GM18858 (cell line): ENCODE measurements around the gene FAM209A.
"Not testable (repeated sequence)": the region's sequence is repeated elsewhere in the genome, so short reads cannot be mapped to it uniquely, and the experiment has no call there.

ENCODE experiments used
- ATAC-seq: cut with Tn5 transposase; IDR thresholded peaks from one replicate; pipeline ENCODE4 v1.9.1; 2021; ENCODE audit not compliant: unreplicated experiment

Gene FAM209A

DNA sequence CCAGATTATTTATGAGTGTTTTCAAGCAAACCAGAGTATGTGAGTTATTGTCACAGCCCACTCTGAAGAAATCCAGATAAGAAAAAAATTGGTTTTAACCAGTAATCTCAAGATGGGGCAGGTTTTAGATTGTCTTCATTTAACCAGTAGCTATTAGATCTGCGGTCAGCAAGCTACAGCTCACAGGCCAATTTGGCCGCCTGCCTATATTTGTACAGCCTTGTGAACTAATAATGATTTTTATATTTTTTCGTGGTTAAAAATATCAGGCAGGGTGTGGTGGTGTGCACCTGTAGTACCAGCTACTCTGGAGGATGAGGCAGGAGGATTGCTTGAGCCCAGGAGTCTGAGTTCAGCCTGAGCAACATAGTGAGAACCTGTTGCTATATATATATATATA, 13.5 kb downstream of the FAM209A start:
- ATAC-seq = no peak

DNA sequence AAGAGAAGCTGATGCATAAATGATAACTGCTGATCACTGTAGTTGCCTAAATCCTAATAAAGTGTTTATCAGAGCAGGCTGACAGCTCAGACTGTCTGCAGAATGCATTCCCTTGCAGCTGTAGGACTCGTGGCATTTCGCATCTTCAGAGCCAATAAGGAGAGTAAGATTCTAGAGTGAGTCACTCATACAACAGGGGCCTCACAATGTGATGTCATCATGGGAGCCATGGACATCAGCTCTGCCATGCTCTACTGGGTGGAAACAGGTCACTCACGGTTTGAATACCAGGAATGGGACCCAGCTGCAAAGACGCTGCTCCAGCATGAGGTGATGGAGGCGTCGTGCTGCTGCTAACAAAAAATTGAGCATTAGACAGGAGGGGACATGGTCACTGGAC, 15.9 kb downstream of the FAM209A start:
- no peak for ATAC-seq

DNA sequence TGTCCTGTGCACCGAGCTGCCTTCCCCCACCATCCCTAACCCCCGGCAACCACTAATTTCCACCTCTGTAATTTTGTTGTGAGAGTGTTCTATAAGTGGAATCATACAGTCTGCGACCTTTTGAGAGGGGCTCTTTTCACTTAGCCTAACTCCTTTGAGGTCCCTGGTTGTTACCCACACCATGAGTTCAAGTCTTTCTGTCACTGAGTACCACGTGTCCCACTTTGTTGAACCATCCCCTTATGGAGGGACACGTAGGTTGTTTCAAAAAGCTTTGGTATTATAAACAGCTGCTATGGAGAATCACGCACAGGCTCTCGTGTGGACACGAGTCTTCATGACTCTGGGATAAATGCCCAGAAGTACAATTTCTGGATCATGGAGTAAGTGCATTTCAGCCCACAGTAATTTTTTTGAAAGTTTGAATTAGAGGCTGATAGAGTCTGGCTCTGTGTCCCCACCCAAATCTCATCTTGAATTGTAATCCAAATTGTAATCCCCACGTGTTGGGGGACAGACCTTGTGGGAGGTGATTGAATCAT, 18.0 kb downstream of the FAM209A start:
- ATAC-seq = no peak

DNA sequence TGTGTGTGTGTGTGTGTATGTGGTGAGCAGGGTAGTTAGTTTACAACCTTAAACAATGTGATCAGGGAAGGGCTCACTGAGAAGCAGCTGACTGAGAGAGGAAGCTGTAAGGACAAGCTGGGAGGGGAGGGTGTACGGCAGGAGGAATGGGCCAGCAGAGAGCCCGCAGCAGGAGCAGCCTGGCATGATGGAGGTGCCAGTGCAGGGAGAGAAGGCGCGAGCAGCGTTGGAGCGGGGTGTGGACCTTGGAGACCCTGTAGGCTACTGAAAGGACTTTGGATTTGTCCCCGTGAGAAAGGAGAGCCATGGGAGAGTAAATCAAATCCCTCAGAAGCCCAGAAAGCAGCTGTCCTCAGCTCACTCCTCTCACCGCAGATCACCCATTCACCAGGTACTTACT, 27.0 kb downstream of the FAM209A start:
- ATAC-seq = no peak

DNA sequence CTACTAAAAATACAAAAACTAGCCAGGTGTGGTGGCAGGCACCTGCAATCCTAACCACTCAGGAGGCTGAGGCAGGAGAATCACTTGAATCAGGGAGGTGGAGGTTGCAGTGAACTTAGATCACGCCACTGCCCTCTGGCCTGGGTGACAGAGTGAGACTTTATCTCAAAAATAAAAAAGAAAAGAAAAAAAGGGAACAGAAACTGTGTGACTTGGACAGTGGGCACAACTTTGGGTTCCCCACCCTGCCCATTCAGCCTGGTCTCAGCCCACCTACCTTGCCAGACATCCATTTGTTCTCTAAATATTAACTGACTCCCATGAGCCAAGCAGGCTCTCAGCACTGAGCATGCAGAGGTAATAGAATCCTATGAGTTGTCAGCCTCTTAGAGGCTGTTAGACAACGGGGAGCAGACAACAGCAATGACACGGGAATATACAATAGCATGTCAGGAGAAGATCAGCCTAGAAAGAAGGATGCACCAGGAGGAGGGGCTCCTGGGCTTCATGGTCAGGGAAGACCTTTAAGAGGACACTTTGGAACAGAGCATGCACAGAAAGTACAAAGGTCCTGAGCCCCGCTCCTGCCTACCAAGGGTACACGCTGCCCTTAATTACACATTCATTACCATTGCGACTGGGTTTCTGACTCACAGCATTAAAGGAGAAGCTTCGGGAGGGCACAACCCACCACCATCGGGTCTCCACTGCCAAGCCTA, 28.5 kb downstream of the FAM209A start:
- ATAC-seq = peak; percentile 35

DNA sequence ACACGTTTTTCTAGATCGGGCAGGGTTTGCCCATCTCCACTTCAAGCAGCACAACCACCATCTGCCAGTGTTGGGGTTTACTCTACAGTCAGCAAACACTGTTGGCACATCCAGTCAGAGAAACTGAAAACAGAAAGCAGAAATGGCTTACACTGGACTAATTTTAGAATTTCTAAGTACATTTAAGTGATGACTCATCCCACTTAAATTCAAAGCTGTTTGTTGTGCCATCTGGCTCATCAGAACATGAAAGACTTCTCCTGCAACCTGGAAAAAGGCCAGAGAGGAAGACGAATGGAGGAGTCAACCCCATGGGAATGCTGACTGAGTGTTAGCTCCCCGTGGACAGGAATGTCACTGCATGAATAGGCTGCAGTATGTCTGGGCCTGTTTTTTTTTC, 30.3 kb downstream of the FAM209A start:
- peak; percentile 93 for ATAC-seq

DNA sequence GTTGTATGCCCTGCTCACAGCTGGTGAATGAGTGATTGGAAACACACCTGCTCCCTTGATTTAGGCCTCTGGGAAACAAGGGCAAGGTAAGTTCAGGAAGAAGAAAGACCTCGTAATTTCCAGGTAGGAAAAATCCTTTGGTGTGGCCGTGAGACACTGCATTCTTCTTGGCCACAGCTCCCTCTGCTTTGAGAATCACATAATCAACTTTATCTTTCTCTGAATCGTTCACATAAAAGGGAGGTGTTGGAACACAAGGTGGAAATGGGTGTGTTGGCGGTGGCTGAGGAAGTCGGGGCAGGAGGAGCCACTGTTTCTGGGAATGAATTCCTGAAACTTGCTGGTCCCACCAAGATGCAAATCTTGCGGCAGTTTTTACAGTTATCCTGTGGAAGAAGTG, 34.4 kb downstream of the FAM209A start:
- no peak for ATAC-seq

DNA sequence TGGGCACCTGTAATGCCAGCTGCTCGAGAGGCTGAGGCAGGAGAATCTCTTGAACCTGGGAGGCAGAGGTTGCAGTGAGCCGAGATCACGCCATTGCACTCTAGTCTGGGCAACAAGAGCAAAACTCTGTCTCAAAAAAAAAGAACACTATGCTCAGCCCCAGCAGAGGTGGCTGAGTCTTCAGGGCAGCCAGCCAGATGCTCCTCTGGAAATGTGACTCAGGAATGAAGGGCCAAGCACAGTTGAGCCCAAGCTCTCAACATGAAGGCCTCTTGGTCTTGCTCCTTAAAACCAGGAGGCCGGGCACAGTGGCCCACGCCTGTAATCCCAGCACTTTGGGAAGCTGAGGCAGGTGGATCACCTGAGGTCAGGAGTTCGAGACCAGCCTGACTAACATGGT, 40.0 kb downstream of the FAM209A start:
- ATAC-seq = not testable (repeated sequence)

DNA sequence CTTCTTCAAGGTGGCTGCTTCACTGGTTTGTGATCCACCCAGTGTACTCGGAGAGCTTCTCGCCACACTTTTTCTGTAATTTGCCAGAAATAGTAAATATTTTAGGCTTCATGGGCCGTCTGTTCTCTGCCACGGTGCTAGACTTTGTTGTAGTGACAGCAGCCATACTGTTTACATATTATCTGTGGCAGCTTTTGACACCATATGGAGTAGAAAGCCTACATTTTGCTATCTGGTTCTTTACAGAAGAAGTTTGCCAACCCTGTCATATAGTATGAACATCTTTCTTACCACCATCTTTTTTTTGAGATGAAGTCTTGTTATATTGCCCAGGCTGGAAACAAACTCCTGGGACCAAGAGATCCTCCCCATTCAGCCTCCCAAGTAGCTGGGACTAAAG, 41.0 kb downstream of the FAM209A start:
- no peak for ATAC-seq

DNA sequence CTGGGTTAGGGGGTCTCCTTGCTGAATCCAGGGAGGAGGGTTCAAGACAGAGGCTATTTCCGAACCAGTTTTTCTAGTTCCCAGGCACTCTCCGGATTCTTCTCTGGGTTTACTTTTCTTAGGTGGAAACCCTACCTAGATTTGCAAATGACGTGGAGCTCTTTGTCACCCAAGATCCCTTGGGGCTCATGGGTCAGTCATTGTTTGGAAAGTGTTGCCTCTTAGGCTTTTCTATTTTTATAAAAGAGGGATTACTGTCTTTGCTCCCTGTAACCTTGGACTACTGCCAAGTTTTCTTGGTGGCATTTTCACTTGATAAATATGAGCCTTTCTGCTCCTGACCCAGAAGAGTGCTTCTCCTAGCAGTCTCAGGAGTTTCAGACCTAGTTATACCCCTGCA, 42.1 kb downstream of the FAM209A start:
- no peak for ATAC-seq

DNA sequence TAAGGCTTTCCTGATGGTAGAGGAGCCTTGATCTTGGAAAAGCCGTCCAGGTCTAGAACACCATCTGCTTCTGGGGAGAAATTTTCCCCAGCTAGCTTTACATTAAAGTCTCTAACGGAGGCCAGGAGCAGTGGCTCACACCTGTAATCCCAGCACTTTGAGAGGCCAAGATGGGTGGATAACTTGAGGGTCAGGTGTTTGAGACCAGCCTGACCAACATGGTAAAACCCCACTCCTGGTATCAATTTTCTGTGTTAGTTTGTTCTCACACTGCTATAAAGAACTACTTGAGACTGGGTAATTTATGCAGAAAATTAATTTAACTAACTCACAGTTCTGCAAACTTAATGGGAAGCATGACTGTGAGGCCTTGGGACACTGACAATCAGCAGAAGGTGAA, 46.3 kb downstream of the FAM209A start:
- ATAC-seq = no peak

DNA sequence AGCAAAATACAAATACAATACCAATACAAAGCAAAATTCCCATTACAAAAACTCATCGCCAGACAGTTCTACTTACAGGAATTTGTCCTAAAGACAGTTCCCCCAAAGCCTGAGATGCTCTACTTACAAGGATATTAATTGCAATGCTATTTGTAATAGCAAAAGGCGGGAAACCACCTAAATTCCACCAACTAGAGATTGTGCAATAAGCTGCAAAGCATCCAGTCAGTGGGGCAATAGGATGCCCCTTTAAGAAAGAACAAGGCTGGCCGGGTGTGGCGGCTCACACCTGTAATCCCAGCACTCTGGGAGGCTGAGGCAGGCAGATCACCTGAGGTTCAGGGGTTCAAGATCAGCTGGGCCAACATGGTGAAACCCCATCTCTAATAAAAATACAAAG, 47.6 kb downstream of the FAM209A start:
- no peak for ATAC-seq

DNA sequence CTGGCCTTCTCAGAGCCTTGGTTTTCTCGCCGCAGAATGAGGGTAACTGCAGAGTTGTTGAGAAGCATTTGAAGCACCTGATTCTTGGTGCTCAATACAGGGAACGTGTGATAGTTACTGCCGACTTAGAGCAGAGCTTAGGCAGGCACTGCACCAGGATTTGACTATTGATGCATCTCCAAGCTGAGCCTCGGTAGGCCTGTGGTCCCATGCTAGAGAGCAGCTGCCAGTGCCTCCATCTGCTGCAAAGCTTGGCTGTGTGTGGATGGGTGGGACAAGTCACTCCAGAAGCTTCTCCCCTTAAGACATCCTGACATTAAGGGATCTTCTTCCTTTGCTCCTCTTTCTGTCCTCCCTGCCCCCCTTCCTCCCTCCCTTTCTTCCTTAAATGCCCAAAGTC, 49.4 kb downstream of the FAM209A start:
- ATAC-seq = no peak

DNA sequence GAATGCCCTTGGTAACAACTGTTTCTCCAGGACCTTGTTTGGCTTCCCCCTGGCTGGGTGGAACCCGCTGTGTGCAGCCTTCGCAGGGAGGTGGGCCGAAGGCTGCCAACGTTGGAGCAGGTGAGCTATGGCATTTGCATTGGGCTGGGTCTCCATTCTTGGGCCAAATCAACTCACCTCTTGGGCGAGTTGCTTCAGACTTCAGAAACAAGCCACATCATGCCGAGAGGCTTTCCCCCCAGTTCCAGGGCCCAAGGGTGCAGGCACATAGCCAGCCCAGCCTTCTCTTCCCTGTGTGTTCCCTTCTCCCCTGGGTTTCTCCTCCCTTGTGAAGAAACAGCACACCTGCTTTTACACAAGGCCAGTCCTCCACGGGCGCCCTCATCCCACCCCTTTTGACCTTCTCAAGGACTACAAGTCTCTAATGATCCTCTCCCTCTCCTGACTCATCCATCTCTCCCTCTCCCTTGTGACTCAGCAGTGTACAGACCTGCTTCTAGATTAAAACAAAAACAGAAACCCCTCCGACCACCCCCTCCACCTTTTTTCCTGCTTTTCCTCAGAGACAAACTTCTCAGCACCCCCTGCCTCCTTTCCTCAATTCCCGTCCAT, 50.1 kb downstream of the FAM209A start:
- no peak for ATAC-seq

DNA sequence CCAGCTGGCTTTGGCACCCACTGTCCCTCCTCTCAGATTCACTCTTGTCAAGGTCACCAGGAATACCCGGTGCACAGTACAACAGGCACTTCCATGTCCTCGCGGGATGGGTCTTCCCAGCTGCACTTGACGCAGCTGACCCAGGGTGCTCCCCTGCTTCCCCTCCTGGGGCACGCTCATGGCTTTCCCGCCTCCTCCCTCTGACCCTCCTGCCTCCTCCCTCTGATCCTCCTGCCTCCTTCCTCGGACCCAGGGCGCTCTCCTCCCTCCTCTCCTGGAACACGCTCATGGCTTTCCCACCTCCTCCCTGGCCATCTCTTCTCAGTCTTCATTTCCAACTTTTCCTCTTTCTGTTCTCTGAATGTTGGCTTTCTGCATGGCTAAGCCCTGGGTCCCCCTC, 50.6 kb downstream of the FAM209A start:
- no peak for ATAC-seq
